ENCODE data around the gene MT1B. TPM values are rescaled to one million over a fixed set of nuclear protein-coding genes. Genes with fewer than 3 reads are reported as not detected.
A peak's percentile ranks its signal among the peaks of the same experiment; 100 is the strongest.
"Not testable (repeated sequence)": the region's sequence is repeated elsewhere in the genome, so short reads cannot be mapped to it uniquely, and the experiment has no call there.

The MT1B gene
- total and polyA plus RNA-seq, 4 donors, result 1.2 to 1.5 TPM; not detected in 2

- TF ChIP-seq, protein P1, sequence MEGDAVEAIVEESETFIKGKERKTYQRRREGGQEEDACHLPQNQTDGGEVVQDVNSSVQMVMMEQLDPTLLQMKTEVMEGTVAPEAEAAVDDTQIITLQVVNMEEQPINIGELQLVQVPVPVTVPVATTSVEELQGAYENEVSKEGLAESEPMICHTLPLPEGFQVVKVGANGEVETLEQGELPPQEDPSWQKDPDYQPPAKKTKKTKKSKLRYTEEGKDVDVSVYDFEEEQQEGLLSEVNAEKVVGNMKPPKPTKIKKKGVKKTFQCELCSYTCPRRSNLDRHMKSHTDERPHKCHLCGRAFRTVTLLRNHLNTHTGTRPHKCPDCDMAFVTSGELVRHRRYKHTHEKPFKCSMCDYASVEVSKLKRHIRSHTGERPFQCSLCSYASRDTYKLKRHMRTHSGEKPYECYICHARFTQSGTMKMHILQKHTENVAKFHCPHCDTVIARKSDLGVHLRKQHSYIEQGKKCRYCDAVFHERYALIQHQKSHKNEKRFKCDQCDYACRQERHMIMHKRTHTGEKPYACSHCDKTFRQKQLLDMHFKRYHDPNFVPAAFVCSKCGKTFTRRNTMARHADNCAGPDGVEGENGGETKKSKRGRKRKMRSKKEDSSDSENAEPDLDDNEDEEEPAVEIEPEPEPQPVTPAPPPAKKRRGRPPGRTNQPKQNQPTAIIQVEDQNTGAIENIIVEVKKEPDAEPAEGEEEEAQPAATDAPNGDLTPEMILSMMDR (IDR thresholded peaks at IDR 0.05; ENCODE audit: low read depth, low read length, missing input control), result no peak
- no peak for TF ChIP-seq JUND (IDR thresholded peaks at IDR 0.05)
- no peak for TF ChIP-seq REST (IDR thresholded peaks at IDR 0.05)
- TF ChIP-seq GABPA (IDR thresholded peaks at IDR 0.05 in 1 of 2, conservative IDR thresholded peaks at IDR 0.05 in 1 of 2), result no peak
- TF ChIP-seq EGR1 (IDR thresholded peaks at IDR 0.05; ENCODE audit: low read depth in 2 of 2), result no peak
Observed at GRCh38 chr16:56672761-56673536, 21.3 kb downstream of the MT1B start (continued).

GRCh38 chr16:56673921-56674320 lies 22.2 kb downstream of the MT1B start:
- WGBS, result 32% methylated on average over 12 of the region's 12 CpGs
- no peak for DNase-seq (ENCODE audit: low spot score)
- no peaks in the 10 kb centered on the region for H3K27me3 ChIP-seq (ENCODE audit: control insufficient read depth in 4 of 4, insufficient read depth in 4 of 4, low read length in 3 of 4)
- TF ChIP-seq RXRA (IDR thresholded peaks at IDR 0.05) (no peak), RAD21 (IDR thresholded peaks at IDR 0.05) (peak; percentile 84 to 86)
- TF ChIP-seq, protein P1 (IDR thresholded peaks at IDR 0.05; ENCODE audit: low read depth, low read length, missing input control), result peak; percentile 71
- no peak overlapping the region for H3K27ac ChIP-seq (ENCODE audit: low read depth in 1 of 2, low read length in 2 of 2)
- H3K9ac ChIP-seq (ENCODE audit: low read depth in 1 of 2, low read length in 2 of 2), result no peak overlapping the region
- no peak overlapping the region for H3K4me3 ChIP-seq (ENCODE audit: low read depth in 1 of 3, low read length in 3 of 3)
- H3K4me1 ChIP-seq (ENCODE audit: control insufficient read depth in 4 of 4, insufficient read depth in 4 of 4, low read length in 3 of 4), result peaks cover 0 to 9% (median 6%) of the 10 kb centered on the region in 4 donors
- H3K36me3 ChIP-seq (ENCODE audit: control insufficient read depth in 4 of 4, insufficient read depth in 3 of 4, low read depth in 1 of 4, low read length in 3 of 4), result no peaks in the 10 kb centered on the region
- no peaks in the 10 kb centered on the region for H3K9me3 ChIP-seq (ENCODE audit: control insufficient read depth in 4 of 4, low read length in 3 of 4)

DNA sequence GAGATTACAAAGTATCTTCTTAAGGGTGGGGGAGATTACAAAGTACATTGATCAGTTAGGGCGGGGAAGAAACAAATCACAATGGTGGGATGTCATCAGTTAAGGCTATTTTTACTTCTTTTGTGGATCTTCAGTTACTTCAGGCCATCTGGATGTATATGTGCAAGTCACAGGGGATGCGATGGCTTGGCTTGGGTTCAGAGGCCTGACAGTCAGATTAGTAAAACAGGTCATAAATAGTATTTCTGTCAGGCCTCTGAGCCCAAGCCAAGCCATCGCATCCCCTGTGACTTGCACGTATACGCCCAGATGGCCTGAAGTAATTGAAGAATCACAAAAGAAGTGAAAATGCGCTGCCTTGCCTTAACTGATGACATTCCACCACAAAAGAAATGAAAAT lies 22.9 kb downstream of the MT1B start:
- H3K9me3 ChIP-seq (ENCODE audit: control insufficient read depth in 4 of 4, low read length in 3 of 4); H3K4me3 ChIP-seq (ENCODE audit: low read depth in 1 of 3, low read length in 3 of 3); DNase-seq (ENCODE audit: low spot score); H3K9ac ChIP-seq (ENCODE audit: low read depth in 1 of 2, low read length in 2 of 2); H3K4me1 ChIP-seq (ENCODE audit: control insufficient read depth in 4 of 4, insufficient read depth in 4 of 4, low read length in 3 of 4); H3K27me3 ChIP-seq (ENCODE audit: control insufficient read depth in 4 of 4, insufficient read depth in 4 of 4, low read length in 3 of 4); H3K36me3 ChIP-seq (ENCODE audit: control insufficient read depth in 4 of 4, insufficient read depth in 3 of 4, low read depth in 1 of 4, low read length in 3 of 4); H3K27ac ChIP-seq (ENCODE audit: low read depth in 1 of 2, low read length in 2 of 2): not testable (repeated sequence)
- WGBS, result 94% methylated on average over 6 of the region's 6 CpGs

All from liver (tissue), 9 donors.